ENCODE measurements around the gene MAMDC4.
"Not testable (repeated sequence)": the region's sequence is repeated elsewhere in the genome, so short reads cannot be mapped to it uniquely, and the experiment has no call there.

The MAMDC4 gene

DNA sequence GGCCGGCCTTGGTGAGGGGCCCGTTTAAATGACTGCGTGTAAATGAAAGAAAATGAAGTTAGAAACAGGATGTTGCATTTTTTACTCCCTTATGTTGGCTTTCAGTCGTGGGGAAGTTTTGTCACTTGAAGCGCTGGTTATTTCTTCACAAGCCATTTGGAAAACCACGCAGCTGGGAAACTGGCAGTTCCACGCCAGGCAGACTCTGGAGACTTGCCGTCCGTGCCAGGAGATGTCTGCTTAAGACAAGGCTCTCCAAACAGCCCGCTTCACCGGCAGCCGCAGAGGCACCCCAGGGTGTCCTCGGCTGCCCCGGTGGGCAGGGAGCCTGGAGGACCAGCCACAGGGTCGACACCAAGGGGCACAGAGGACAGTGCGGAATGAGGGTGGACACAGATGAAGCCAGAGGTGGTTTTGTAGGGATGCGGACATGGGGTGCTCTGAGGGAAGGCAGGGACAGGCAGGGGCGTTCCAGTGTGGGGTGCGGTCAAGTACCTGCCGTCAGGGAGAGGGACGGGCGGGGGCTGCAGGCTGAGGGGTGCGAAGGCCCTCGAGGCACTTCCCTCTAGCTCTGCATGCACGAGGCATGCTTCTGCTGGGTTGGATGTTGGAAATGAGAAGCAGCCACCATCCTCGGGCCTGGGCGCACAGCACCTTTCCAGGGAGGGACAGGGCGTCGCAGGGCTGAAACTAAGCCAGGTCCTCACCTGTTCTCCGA is 21.0 kb upstream of the MAMDC4 start:
- Histone ChIP-seq H2AK5ac (ENCODE audit: low read length) (no peak overlapping the region), H3K4me2 (ENCODE audit: low read length) (no peak overlapping the region), H3K4ac (ENCODE audit: low read depth, low read length) (no peak overlapping the region), H3K27me3 (ENCODE audit: insufficient read depth, low read length) (no peaks in the 10 kb centered on the region), H3K23ac (ENCODE audit: low read length) (no peak overlapping the region), H2BK5ac (ENCODE audit: low read depth, low read length, poor library complexity) (no peak overlapping the region), H3K4me1 (ENCODE audit: control insufficient read depth in 1 of 2, insufficient read depth in 2 of 2, low read length in 2 of 2) (no peaks in the 10 kb centered on the region), H4K91ac (ENCODE audit: low read depth, low read length) (no peak overlapping the region), H3K9ac (ENCODE audit: low read length) (no peak overlapping the region), H3K14ac (ENCODE audit: low read length) (no peak overlapping the region), H4K8ac (ENCODE audit: low read depth, low read length) (no peak overlapping the region), H3K4me3 (ENCODE audit: low read depth, low read length) (no peak overlapping the region), H2BK12ac (ENCODE audit: low read length) (no peak overlapping the region), H3K79me2 (ENCODE audit: control insufficient read depth, insufficient read depth, low read length, poor library complexity) (no peaks in the 10 kb centered on the region), H4K12ac (ENCODE audit: low read depth, low read length) (no peak overlapping the region), H3K27ac (ENCODE audit: low read depth, low read length) (no peak overlapping the region), H3K79me1 (ENCODE audit: low read length) (no peaks in the 10 kb centered on the region), H3K18ac (ENCODE audit: low read length) (no peak overlapping the region), H2BK120ac (ENCODE audit: insufficient read depth, low read length, poor library complexity) (no peak overlapping the region), H3K9me3 (ENCODE audit: insufficient read depth, low read depth, low read length) (no peaks in the 10 kb centered on the region), H2AFZ (ENCODE audit: insufficient read depth, low read length, poor library complexity) (no peak overlapping the region), H3K36me3 (ENCODE audit: control insufficient read depth in 1 of 2, insufficient read depth in 2 of 2, low read length in 2 of 2) (peaks cover 82 to 85% of the 10 kb centered on the region in 2 experiments)
- no CpG with 5 or more reads among the region's 30 CpGs for WGBS (ENCODE audit: extremely low coverage, insufficient coverage, insufficient read length)
- no peak for DNase-seq

DNA sequence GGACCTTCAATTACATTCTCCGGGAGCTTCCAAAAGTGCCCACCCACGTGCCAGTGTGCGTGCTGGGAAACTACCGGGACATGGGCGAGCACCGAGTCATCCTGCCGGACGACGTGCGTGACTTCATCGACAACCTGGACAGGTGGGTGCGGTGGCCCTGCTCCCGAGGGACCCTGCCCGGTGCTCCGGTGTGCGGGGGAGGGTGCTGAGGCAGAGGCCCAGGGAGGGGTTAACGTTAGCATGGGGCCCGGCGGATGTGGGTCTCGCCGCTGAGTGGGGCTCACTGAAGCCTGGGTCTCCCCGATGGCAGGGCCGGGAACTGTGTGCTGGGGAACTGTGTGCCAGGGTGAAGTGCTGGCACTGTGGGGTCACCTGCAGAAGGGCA is 20.4 kb upstream of the MAMDC4 start:
- Histone ChIP-seq H3K23ac (ENCODE audit: low read length) (no peak overlapping the region), H3K36me3 (ENCODE audit: control insufficient read depth in 1 of 2, insufficient read depth in 2 of 2, low read length in 2 of 2) (peaks cover 81 to 85% of the 10 kb centered on the region in 2 experiments), H2BK120ac (ENCODE audit: insufficient read depth, low read length, poor library complexity) (no peak overlapping the region), H2BK5ac (ENCODE audit: low read depth, low read length, poor library complexity) (no peak overlapping the region), H4K91ac (ENCODE audit: low read depth, low read length) (no peak overlapping the region), H3K14ac (ENCODE audit: low read length) (no peak overlapping the region), H3K18ac (ENCODE audit: low read length) (no peak overlapping the region), H2AK5ac (ENCODE audit: low read length) (no peak overlapping the region), H3K27me3 (ENCODE audit: insufficient read depth, low read length) (no peaks in the 10 kb centered on the region), H3K4ac (ENCODE audit: low read depth, low read length) (no peak overlapping the region), H3K79me2 (ENCODE audit: control insufficient read depth, insufficient read depth, low read length, poor library complexity) (no peaks in the 10 kb centered on the region), H3K79me1 (ENCODE audit: low read length) (no peaks in the 10 kb centered on the region), H2AFZ (ENCODE audit: insufficient read depth, low read length, poor library complexity) (no peak overlapping the region), H3K4me3 (ENCODE audit: low read depth, low read length) (no peak overlapping the region), H3K27ac (ENCODE audit: low read depth, low read length) (no peak overlapping the region), H3K9ac (ENCODE audit: low read length) (no peak overlapping the region), H3K4me1 (ENCODE audit: control insufficient read depth in 1 of 2, insufficient read depth in 2 of 2, low read length in 2 of 2) (no peaks in the 10 kb centered on the region), H2BK12ac (ENCODE audit: low read length) (no peak overlapping the region), H3K9me3 (ENCODE audit: insufficient read depth, low read depth, low read length) (no peaks in the 10 kb centered on the region), H3K4me2 (ENCODE audit: low read length) (no peak overlapping the region), H4K12ac (ENCODE audit: low read depth, low read length) (no peak overlapping the region), H4K8ac (ENCODE audit: low read depth, low read length) (no peak overlapping the region)
- WGBS (ENCODE audit: extremely low coverage, insufficient coverage, insufficient read length): no CpG with 5 or more reads among the region's 23 CpGs
- no peak for DNase-seq

DNA sequence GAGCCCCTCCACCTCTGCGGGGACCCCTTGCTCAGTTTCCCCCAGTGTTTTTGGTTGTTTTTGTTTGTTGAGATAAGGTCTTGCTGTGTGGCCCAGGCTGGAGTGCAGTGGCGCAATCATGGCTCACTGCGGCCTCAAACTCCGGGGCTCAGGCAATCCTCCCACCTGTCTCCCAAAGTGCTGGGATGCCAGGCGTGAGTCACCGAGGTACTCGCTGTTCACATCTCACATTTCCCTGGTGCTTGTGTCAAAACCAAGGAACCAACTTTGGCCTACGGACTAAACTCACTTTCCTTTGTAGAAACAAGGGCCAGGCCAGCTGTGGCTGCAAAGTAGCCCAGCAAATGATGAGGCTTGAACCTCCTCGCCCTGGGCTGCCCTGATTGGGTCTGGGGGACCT is 19.6 kb upstream of the MAMDC4 start:
- Histone ChIP-seq H4K12ac (ENCODE audit: low read depth, low read length) (no peak overlapping the region), H3K79me2 (ENCODE audit: control insufficient read depth, insufficient read depth, low read length, poor library complexity) (no peaks in the 10 kb centered on the region), H4K91ac (ENCODE audit: low read depth, low read length) (no peak overlapping the region), H4K8ac (ENCODE audit: low read depth, low read length) (no peak overlapping the region), H3K4ac (ENCODE audit: low read depth, low read length) (no peak overlapping the region), H3K27me3 (ENCODE audit: insufficient read depth, low read length) (no peaks in the 10 kb centered on the region), H3K27ac (ENCODE audit: low read depth, low read length) (no peak overlapping the region), H3K23ac (ENCODE audit: low read length) (no peak overlapping the region), H3K4me2 (ENCODE audit: low read length) (no peak overlapping the region), H3K36me3 (ENCODE audit: control insufficient read depth in 1 of 2, insufficient read depth in 2 of 2, low read length in 2 of 2) (peaks cover 75 to 81% of the 10 kb centered on the region in 2 experiments), H3K9ac (ENCODE audit: low read length) (no peak overlapping the region), H3K4me3 (ENCODE audit: low read depth, low read length) (no peak overlapping the region), H3K18ac (ENCODE audit: low read length) (no peak overlapping the region), H2BK5ac (ENCODE audit: low read depth, low read length, poor library complexity) (no peak overlapping the region), H2BK120ac (ENCODE audit: insufficient read depth, low read length, poor library complexity) (no peak overlapping the region), H2AK5ac (ENCODE audit: low read length) (no peak overlapping the region), H3K14ac (ENCODE audit: low read length) (no peak overlapping the region), H3K79me1 (ENCODE audit: low read length) (no peaks in the 10 kb centered on the region), H2BK12ac (ENCODE audit: low read length) (no peak overlapping the region), H2AFZ (ENCODE audit: insufficient read depth, low read length, poor library complexity) (no peak overlapping the region), H3K4me1 (ENCODE audit: control insufficient read depth in 1 of 2, insufficient read depth in 2 of 2, low read length in 2 of 2) (no peaks in the 10 kb centered on the region), H3K9me3 (ENCODE audit: insufficient read depth, low read depth, low read length) (no peaks in the 10 kb centered on the region)
- WGBS (ENCODE audit: extremely low coverage, insufficient coverage, insufficient read length): no CpG with 5 or more reads among the region's 9 CpGs
- DNase-seq: peak in 1 of 2 donors; percentile 16

DNA sequence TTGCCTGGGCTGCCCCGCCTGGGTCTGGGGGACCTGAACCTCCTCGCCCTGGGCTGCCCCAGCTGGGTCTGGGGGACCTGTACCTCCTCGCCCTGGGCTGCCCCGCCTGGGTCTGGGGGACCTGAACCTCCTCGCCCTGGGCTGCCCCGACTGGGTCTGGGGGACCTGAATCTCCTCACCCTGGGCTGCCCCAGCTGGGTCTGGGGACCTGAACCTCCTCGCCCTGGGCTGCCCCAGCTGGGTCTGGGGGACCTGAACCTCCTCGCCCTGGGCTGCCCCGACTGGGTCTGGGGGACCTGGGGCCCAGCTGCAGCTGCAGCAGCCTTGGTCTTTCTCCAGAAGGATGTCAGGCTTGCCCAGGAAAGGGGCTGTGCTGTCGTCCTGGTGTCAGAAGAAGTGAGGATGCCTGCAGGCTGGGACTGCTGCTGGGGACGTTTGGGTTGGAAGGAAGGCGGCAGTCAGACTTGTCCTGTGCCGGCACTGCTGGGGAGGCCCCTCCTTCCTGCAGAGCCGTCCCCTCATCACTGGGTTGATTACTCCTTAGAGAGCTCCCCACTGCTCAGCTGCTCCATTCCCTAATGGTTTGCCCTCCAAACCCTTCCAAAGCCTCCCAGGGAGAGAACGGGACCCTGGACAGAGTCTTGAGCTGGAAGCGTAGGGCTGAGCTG is 18.6 kb upstream of the MAMDC4 start:
- not testable (repeated sequence) for H3K79me1 ChIP-seq (ENCODE audit: low read length); H2BK5ac ChIP-seq (ENCODE audit: low read depth, low read length, poor library complexity); H3K9me3 ChIP-seq (ENCODE audit: insufficient read depth, low read depth, low read length); H3K27ac ChIP-seq (ENCODE audit: low read depth, low read length); H2AK5ac ChIP-seq (ENCODE audit: low read length); H4K8ac ChIP-seq (ENCODE audit: low read depth, low read length); H2AFZ ChIP-seq (ENCODE audit: insufficient read depth, low read length, poor library complexity); H4K91ac ChIP-seq (ENCODE audit: low read depth, low read length); H3K4me3 ChIP-seq (ENCODE audit: low read depth, low read length); H3K18ac ChIP-seq (ENCODE audit: low read length); H3K79me2 ChIP-seq (ENCODE audit: control insufficient read depth, insufficient read depth, low read length, poor library complexity); H3K4me1 ChIP-seq (ENCODE audit: control insufficient read depth in 1 of 2, insufficient read depth in 2 of 2, low read length in 2 of 2); H3K23ac ChIP-seq (ENCODE audit: low read length); H3K4ac ChIP-seq (ENCODE audit: low read depth, low read length); H3K4me2 ChIP-seq (ENCODE audit: low read length); H3K9ac ChIP-seq (ENCODE audit: low read length); H2BK12ac ChIP-seq (ENCODE audit: low read length); H2BK120ac ChIP-seq (ENCODE audit: insufficient read depth, low read length, poor library complexity); DNase-seq; H3K27me3 ChIP-seq (ENCODE audit: insufficient read depth, low read length); H4K12ac ChIP-seq (ENCODE audit: low read depth, low read length); H3K14ac ChIP-seq (ENCODE audit: low read length)
- peaks cover 74 to 81% of the 10 kb centered on the region in 2 experiments for H3K36me3 ChIP-seq (ENCODE audit: control insufficient read depth in 1 of 2, insufficient read depth in 2 of 2, low read length in 2 of 2)
- no CpG with 5 or more reads among the region's 16 CpGs for WGBS (ENCODE audit: extremely low coverage, insufficient coverage, insufficient read length)

Data from trophoblast cell (in vitro differentiated cells and primary cell).